ENCODE measurements around the gene WSB1.

The WSB1 gene

GRCh38 chr17:27281438-27281837 is 12.5 kb upstream of the WSB1 start:
- DNase-seq, result no peak

GRCh38 chr17:27282054-27282551 is 11.8 kb upstream of the WSB1 start:
- DNase-seq, result no peak

GRCh38 chr17:27283060-27283459 is 10.9 kb upstream of the WSB1 start:
- DNase-seq, result no peak

- no peak for DNase-seq
Measured at GRCh38 chr17:27283751-27284150, 10.2 kb upstream of the WSB1 start.

GRCh38 chr17:27284811-27285415 is 9.0 kb upstream of the WSB1 start:
- DNase-seq, result no peak

- no peak for DNase-seq
Measured at GRCh38 chr17:27285516-27285915, 8.4 kb upstream of the WSB1 start.

- DNase-seq, result no peak
Measured at GRCh38 chr17:27288183-27288582, 5.7 kb upstream of the WSB1 start.

GRCh38 chr17:27289856-27290255 is 4.1 kb upstream of the WSB1 start:
- DNase-seq, result no peak

- no peak for DNase-seq
Measured at GRCh38 chr17:27290916-27291598, 2.9 kb upstream of the WSB1 start.

- peak; percentile 4 for DNase-seq
Measured at GRCh38 chr17:27293359-27293897, 486 bp upstream of the WSB1 start.

- peak; percentile 52 for DNase-seq
Measured at GRCh38 chr17:27294689-27295630, 1.0 kb downstream of the WSB1 start.

- DNase-seq, result no peak
Measured at GRCh38 chr17:27295945-27296344, 2.0 kb downstream of the WSB1 start.

GRCh38 chr17:27296428-27296979 is 2.6 kb downstream of the WSB1 start:
- DNase-seq, result no peak

GRCh38 chr17:27299384-27300049 is 5.6 kb downstream of the WSB1 start:
- no peak for DNase-seq

- DNase-seq, result no peak
Measured at GRCh38 chr17:27303734-27304133, 9.8 kb downstream of the WSB1 start.

- DNase-seq, result no peak
Measured at GRCh38 chr17:27306276-27306835, 12.4 kb downstream of the WSB1 start.

GRCh38 chr17:27310565-27311110 is 16.7 kb downstream of the WSB1 start:
- no peak for DNase-seq

GRCh38 chr17:27313301-27313700 is 19.4 kb downstream of the WSB1 start:
- no peak for DNase-seq

GRCh38 chr17:27315322-27315721 is 21.4 kb downstream of the WSB1 start:
- DNase-seq, result no peak

GRCh38 chr17:27315796-27316465 is 22.0 kb downstream of the WSB1 start:
- DNase-seq, result no peak

GRCh38 chr17:27318228-27318627 is 24.3 kb downstream of the WSB1 start:
- no peak for DNase-seq
